Astrocyte (in vitro differentiated cells and primary cell): ENCODE results near the gene CIAO2B.

Experiments
- CTCF ChIP-seq: IDR thresholded peaks from 2 replicates; pipeline ENCODE4 v1.5.1; 2011; ENCODE audit warnings: low read depth, mild to moderate bottlenecking, inconsistent platforms, low read length, moderate library complexity; ENCODE audit not compliant: insufficient read depth
- EZH2 ChIP-seq: IDR thresholded peaks from 2 replicates; pipeline ENCODE4 v1.6.1; 2012; ENCODE audit warnings: mild to moderate bottlenecking, low read length, inconsistent platforms; ENCODE audit not compliant: insufficient read depth

DNA sequence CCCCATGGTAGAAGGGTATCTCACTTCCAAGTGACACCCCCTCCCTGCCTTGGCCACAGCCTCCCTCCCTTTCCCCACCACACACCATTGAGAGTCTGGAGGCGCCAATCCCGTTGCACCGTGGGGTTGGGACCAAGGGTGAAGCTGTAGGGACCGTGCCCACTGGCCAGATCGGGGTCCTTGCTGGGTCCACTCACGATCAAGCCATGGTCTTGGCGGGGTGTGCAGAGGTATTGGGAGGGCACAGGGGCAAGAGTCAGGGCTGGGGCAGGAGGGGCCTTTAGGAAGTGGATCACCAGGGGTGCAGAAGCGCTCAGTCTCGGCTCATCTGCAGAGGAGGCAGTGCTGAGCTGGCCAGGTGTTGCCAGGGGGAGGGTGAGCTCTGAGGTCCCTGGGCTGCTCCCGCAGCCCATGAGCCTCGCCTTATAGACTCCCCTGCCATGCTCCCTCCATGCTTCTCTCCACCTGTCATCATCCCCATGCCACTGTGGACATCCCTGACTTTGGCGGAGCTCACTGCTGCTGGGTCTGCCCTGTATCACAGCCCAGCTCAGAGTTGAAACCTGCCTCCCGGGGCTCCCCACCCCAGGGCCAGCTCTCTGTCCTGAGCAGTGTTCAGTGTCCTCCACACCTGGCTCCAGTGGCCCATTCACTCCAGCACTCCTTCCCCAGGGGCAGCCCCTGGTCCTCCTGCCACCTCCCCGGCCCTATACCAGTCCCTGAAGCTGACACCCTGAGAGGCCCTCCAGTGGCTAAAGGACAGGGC, 23.8 kb downstream of the CIAO2B start:
- no peak for TF ChIP-seq CTCF
- no peak for TF ChIP-seq EZH2
